WERI-Rb-1 (cell line): ENCODE results near the gene USP1.

Experiments used
- DNase-seq: peaks from one replicate; pipeline ENCODE4 v3.0.0-alpha.2; 2020
- H3K27ac ChIP-seq: fragments of 250-450 bp; sonication (Bioruptor Pico); 2 replicates; pipeline ENCODE4 v1.5.1; 2020; ENCODE audit warnings: mild to moderate bottlenecking, moderate library complexity
- H3K27me3 ChIP-seq: fragments of 250-450 bp; sonication (Bioruptor Pico); 2 replicates; pipeline ENCODE4 v1.5.1; 2021; ENCODE audit warnings: mild to moderate bottlenecking, low read depth, moderate library complexity; ENCODE audit not compliant: insufficient read depth, severe bottlenecking
- H3K36me3 ChIP-seq: fragments of 250-450 bp; sonication (Bioruptor Pico); 2 replicates; pipeline ENCODE4 v1.5.1; 2020; ENCODE audit warnings: mild to moderate bottlenecking, moderate library complexity
- H3K4me3 ChIP-seq: 2 replicates; pipeline ENCODE4 v1.5.1; 2011; ENCODE audit warnings: low read depth, mild to moderate bottlenecking, control low read depth, low read length
- H3K9me3 ChIP-seq: fragments of 250-450 bp; sonication (Bioruptor Pico); 2 replicates; pipeline ENCODE4 v1.5.1; 2021; ENCODE audit warnings: mild to moderate bottlenecking, moderate library complexity; ENCODE audit not compliant: severe bottlenecking
- CTCF ChIP-seq: IDR thresholded peaks from 2 replicates; pipeline ENCODE4 v1.5.1; 2011; ENCODE audit warnings: low read depth, mild to moderate bottlenecking, control low read depth, inconsistent platforms, low read length

Gene USP1

DNA sequence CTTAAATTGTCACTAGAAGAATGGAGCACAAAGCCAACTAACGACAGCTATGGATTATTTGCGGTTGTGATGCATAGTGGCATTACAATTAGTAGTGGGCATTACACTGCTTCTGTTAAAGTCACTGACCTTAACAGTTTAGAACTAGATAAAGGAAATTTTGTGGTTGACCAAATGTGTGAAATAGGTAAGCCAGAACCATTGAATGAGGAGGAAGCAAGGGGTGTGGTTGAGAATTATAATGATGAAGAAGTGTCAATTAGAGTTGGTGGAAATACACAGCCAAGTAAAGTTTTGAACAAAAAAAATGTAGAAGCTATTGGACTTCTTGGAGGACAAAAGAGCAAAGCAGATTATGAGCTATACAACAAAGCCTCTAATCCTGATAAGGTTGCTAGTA, 13.5 kb downstream of the USP1 start:
- H3K27me3 ChIP-seq = no peaks in the 10 kb centered on the region
- H3K4me3 ChIP-seq = no peak overlapping the region
- peak overlapping the region; percentile 33 for H3K27ac ChIP-seq
- H3K9me3 ChIP-seq = no peaks in the 10 kb centered on the region
- TF ChIP-seq CTCF = no peak
- DNase-seq = no peak
- peaks cover 99% of the 10 kb centered on the region for H3K36me3 ChIP-seq

DNA sequence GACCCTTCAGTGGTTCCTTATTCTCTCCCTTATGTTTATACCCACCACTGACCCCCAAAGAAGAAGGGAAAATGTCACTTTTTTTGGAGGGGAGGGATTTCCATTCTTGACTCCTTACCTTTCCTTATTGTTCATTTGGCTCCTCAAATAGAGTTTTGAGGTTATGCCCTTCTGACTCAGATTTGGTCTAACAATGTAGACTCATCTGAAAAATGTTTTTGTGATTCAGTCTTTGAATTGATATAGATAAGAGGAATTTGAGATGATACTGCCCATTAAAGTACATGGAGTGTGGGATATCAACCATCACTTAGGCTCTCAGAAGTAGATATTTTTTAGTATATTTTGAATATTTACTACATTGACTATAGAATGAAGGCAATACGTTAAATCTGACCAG, 16.1 kb downstream of the USP1 start:
- H3K27ac ChIP-seq = no peak overlapping the region
- no peak overlapping the region for H3K4me3 ChIP-seq
- H3K9me3 ChIP-seq = no peaks in the 10 kb centered on the region
- peaks cover 85% of the 10 kb centered on the region for H3K36me3 ChIP-seq
- DNase-seq = no peak
- H3K27me3 ChIP-seq = no peaks in the 10 kb centered on the region
- no peak for TF ChIP-seq CTCF

DNA sequence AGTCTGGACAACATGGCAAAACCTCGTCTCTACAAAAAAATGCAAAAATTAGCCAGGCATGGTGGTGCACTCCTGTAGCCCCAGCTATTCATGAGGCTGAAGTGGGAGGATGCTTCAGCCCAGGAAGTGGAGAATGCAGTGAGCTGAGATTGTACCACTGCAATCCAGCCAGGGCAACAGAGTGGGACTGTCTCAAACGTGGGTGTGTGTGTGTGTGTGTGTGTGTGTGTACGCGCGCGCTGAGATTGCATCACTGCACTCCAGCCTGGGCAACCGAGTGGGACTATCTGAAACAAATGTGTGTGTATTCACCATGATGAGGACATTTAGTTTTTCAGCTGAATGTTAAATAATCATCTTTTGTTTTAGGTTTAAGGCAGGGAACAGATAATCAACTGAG, 21.1 kb downstream of the USP1 start:
- Histone ChIP-seq H3K27me3 (no peaks in the 10 kb centered on the region), H3K9me3 (no peaks in the 10 kb centered on the region), H3K4me3 (no peak overlapping the region), H3K27ac (no peak overlapping the region), H3K36me3 (peaks cover 39% of the 10 kb centered on the region)
- no peak for TF ChIP-seq CTCF
- no peak for DNase-seq

DNA sequence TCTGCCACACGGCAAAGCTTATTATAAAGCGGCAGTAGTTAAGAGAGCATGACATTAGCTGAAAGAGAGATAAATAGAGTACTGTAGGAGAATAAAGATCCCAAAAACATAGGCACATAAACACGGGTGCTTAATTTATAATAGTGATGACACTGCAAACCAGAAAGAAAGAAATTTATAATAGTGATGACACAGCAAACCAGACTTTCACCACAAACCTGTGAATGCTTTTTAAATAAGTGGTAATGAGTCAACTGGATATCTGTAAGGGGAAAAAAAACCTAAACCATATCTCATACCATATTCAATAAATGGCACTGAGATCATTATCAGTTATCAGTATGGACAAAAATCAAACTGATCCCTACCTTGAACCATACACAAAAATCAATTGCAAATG, 25.5 kb downstream of the USP1 start:
- no peak for TF ChIP-seq CTCF
- DNase-seq = no peak
- H3K36me3 ChIP-seq = peaks cover 21% of the 10 kb centered on the region
- H3K9me3 ChIP-seq = no peaks in the 10 kb centered on the region
- no peak overlapping the region for H3K4me3 ChIP-seq
- H3K27ac ChIP-seq = no peak overlapping the region
- H3K27me3 ChIP-seq = no peaks in the 10 kb centered on the region

DNA sequence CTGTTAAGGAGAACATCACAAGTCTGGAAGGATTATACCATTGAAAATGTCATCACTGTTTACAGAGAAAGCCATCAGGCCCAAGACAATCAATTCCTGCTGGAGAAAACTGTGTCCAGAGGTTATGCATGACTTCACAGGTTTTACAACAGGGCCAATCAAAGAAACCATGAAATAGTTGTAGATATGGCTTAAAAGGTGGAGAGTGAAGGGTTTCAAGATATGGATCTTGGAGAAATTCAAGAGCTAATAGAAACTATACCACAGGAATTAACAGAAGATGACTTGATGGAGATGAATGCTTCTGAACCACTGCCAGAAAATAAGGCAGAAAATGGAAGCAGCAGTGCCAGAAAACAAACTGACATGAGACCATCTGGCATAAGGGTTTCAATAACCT, 30.2 kb downstream of the USP1 start:
- no peak for DNase-seq
- H3K27me3 ChIP-seq = no peaks in the 10 kb centered on the region
- H3K4me3 ChIP-seq = no peak overlapping the region
- no peak overlapping the region for H3K27ac ChIP-seq
- peaks cover 2% of the 10 kb centered on the region for H3K9me3 ChIP-seq
- H3K36me3 ChIP-seq = peaks cover 28% of the 10 kb centered on the region
- TF ChIP-seq CTCF = no peak

- no peak for TF ChIP-seq CTCF
- H3K4me3 ChIP-seq = no peak overlapping the region
- H3K27ac ChIP-seq = no peak overlapping the region
- H3K9me3 ChIP-seq = no peaks in the 10 kb centered on the region
- no peak for DNase-seq
- H3K27me3 ChIP-seq = no peaks in the 10 kb centered on the region
- peaks cover 10% of the 10 kb centered on the region for H3K36me3 ChIP-seq
Measured at GRCh38 chr1:62476525-62477219, 39.8 kb downstream of the USP1 start.
